ENCODE data around the gene CPE.
"Not testable (repeated sequence)": the region's sequence is repeated elsewhere in the genome, so short reads cannot be mapped to it uniquely, and the experiment has no call there.

The CPE gene

GRCh38 chr4:165378745-165379677 is at the start of gene CPE:
Gene CPE (plus strand): TSS chr4:165379008. CDS start chr4:165379222, 214 bp downstream.
- DNase-seq, result peak; percentile 1

DNA sequence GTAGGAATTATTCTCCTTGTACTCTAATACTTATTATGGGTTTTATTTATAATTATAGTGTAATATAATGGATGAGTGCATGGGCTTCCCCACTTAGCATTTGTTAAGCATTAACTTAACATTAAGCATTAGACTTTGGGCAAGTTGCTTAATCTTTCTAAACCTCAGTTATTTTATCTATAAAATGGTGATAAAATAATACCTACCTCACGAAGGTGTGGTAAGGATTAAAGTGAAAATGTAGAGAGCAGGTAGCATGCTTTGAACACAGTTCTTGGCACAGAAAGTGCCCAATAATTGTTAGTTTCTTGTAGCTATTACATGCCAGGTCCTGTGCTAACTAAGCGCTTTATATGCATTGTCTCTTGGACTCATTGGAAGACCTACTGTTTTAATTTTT is 48.7 kb upstream of the CPE start:
- no peak for DNase-seq

GRCh38 chr4:165330666-165331065 is 48.1 kb upstream of the CPE start:
- DNase-seq, result no peak

GRCh38 chr4:165331359-165331758 is 47.4 kb upstream of the CPE start:
- no peak for DNase-seq

DNA sequence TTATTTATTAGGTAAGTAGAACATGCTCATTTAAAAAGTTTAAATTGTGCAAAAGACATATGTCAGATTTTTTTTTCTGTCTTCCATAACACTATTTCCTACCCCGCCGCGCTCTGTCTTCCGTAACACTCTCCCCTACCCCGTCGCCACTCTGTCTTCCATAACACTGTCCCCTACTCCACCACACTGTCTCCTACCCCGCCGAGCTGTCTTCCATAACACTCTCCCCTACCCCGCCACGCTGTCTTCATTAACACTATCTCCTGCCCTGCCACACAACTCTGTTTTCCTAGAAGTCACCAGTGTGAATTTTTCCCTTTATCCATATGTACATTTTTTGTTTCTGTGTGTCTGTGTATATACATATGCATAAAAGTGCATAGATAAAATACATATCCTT is 47.0 kb upstream of the CPE start:
- no peak for DNase-seq

- DNase-seq, result no peak
These were observed 46.3 kb upstream of the CPE start for GRCh38 chr4:165332502-165332901.

GRCh38 chr4:165335163-165335703 is 43.6 kb upstream of the CPE start:
- DNase-seq, result no peak

GRCh38 chr4:165336743-165337142 is 42.1 kb upstream of the CPE start:
- no peak for DNase-seq

- DNase-seq, result not testable (repeated sequence)
These were observed 36.5 kb upstream of the CPE start for GRCh38 chr4:165342340-165342739.

GRCh38 chr4:165343353-165344191 is 35.2 kb upstream of the CPE start:
- no peak for DNase-seq

DNA sequence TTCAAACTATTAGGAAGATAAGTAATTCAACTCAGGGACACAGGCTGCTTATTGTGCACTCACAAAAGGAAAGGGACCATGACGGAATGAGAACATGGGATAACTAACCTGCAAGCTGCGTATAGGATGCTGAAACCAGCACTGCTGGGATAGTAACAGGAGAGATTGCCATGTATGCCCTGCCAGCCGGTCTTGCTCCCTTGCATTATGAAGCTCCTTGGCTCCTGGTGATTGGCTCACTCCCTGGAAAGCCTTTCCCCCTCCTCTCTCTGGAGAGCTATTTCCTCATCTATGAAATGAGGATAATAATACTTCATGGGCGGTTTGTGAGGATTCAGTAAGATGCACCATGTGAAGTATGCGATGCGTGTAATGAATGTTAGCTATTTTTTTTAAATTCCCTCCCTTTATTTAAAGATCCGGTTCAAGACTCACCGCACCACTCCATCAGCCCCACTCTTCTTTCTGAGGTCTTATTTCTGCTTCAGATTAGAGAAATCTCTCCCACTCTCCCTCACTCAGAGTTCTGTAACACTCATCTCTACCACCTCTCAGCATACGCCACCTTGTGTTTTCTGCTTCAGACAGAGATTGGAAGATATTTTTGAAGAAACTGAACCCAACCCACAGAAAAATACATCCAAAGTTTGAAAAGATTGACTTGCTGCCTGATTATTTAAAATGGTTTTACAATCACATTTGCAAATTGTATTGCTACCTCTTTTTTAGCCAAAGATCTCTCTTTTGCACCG is 33.0 kb upstream of the CPE start:
- DNase-seq, result no peak

- DNase-seq, result no peak
These were observed 30.9 kb upstream of the CPE start for GRCh38 chr4:165347647-165348569.

DNA sequence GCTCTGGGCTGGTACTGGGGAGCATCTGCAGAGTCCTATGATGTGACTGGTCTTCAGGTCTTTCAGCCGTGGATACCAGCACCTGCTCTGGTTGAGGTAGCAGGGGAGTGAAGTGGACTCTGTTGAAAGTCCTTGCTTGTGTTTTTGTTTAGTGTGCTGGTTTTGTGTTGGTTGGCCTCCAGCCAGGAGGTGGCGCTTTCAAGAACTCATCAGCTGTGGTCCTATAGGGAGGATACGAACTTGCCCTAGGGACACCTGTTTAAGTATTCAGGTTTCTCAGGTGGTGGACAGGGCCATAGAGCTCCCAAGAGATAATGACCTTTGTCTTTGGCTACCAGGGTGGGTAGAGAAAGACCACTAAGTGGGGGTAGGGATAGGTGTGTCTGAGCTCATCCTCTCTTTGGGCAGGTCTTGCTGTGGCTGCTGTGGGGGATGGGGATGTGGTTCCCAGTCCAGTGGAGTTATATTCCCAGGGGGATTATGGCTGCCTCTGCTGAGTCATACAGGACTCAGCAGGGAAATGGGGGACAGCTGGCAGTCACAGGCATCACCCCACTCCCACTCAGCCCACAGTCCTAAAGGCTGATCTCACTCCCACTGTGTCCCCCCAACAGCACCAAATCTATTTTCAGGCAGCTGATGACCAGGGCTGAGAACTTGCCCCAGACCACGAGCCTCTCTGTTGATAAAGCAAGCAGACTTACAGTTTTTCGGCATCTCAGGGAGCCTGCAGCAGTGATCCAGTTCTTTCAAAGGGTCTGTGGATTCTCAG is 27.3 kb upstream of the CPE start:
- no peak for DNase-seq

DNA sequence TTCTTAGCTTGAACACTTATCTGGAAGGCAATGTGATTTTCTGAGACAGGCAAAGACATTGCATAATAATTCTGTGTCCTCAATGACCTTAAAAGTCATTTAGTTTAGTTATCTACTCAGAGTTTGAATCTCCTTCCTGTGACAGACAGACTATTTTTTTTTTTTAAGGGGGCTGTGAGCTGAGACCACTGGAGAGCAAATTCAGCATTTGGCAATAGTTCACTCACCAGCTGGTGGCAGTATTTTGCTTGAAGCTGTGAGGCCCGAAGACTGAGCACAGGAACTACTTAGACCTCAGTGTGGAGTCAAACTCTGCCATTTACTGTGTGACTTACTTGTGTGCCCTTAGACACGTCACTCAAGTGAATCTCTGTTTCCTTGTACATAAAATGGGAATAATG is 22.9 kb upstream of the CPE start:
- no peak for DNase-seq

- no peak for DNase-seq
These were observed 19.3 kb upstream of the CPE start for GRCh38 chr4:165359506-165359905.

DNA sequence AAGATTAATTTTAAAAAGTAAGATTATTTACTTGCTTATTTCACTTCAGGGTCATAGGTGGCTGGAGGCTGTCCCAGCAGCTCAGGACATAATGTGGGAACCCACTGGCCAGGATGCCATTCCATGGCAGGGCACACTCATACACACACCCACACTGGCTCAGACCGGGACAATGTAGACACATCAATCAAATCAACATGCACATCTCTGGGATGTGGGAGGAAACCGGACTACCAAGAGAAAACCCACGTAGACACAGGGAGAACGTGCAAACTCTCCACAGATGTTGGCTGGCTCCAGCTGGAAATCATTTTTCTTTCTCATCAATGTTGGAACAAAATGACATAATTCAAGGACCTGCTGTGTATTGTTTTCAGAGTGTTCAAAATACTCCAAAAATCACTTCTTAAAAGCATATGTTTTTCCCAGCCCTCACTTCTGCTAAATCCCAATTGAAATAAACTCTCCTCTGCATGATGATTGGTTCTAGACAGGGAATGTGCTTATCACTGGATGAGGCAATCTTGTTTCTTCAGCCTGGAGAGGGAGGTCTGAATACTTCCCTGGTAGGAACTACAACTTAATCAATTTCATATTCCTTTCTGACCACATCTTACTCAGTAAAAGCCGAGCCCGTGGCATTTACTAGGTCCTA is 18.6 kb upstream of the CPE start:
- DNase-seq, result no peak

DNA sequence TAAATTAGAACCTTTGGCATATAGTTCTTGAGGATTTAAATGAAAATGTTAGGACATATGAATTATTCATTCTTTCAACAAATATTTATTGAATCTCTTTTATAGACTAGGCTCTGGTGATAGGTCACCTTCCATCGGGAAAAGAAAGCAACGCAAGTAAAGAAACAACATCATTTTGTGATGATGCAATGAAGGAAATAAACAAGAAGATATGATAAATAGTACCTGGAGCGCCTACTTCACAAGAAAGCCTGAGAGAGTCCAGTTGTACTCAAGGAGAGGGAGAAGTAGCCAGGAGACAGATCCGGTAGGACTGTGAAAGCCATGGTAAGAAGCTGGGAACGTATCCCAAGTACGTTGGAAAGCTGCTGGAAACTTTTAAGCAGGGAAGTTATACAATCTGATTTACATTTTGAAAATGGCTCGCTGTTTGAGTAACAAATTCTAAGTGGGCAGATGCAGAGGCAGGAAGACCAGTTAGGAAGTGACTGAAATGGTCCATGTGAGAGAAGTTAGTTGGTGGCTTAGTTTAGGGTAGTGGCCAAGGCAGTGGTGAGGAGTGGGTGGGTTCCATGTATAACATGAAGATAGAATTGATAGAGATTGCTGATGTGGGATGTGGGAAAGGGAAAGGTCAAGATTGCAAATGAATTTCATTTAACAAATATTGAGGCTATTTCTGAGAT is 17.7 kb upstream of the CPE start:
- no peak for DNase-seq

DNA sequence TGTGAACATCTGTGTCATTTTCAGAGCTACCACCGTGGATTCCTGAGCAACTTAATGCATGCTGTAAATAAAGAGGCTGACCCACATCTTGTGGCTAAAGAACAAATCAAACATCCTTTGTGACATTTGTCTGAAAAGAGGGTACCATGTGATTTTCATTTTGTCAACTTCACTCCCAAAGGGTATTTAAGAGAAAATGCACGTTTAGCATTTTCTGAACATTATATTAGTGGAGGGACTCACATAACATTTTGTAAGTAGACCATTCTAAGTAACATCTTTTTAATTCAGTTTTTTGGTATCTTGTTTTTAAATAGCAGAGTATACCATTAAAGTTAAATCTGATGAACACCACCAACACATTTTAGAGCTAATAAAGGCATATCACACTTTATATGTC is 17.0 kb upstream of the CPE start:
- no peak for DNase-seq

DNA sequence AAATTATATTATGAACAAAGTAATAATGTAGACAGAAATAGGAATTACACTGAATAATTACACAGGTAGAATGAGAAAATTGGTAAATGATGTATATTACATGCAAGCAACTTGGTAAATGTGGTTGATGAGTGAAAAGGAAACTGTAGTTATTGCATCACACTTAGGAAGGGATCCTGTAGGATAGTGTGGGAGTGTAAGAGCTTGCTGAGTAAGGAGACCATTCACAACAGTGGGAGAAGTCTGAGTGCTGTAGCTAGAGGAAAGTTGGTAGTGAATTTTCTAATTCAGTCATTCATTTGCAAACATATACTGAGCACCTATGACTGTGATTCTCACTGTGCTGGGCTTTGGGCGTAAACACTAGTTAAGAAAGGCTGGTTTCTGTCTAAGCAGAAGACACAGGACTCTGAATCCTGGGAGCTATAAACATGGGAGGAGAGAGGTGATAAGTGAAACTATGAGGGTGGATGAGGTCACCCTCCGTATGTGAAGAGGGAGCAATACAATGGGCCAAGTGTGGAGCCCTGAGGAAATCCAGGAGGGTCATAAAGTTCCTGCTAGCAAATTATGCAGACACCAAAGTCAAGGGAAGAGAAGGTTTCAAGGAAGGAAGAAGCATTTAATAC is 14.2 kb upstream of the CPE start:
- DNase-seq, result no peak
